GM13977 (cell line): ENCODE results near the gene APRT.

Experiments used
- DNase-seq: peaks from one replicate; pipeline ENCODE4 v3.0.0; 2012; ENCODE audit warnings: low spot score
- CTCF ChIP-seq: IDR thresholded peaks from 2 replicates; pipeline ENCODE4 v1.5.1; 2012; ENCODE audit warnings: mild to moderate bottlenecking, control low read depth; ENCODE audit not compliant: insufficient read depth; ENCODE audit errors: extremely low read depth, missing control alignments
- in situ Hi-C: fragments of 300-500 bp; cut with MboI; formaldehyde crosslinking; loops from one replicate; pipeline ENCODE4 v1.12.0; 2022; ENCODE audit warnings: low sequenced_read_pairs, low pct_unique_long_range_greater_than_20kb, mixed read lengths, inconsistent platforms; ENCODE audit not compliant: unreplicated experiment

APRT gene

GRCh38 chr16:88842806-88843205 is 31.1 kb upstream of the APRT start:
- TF ChIP-seq CTCF = no peak
- in situ Hi-C loops = no loop called here
- DNase-seq = no peak

DNA sequence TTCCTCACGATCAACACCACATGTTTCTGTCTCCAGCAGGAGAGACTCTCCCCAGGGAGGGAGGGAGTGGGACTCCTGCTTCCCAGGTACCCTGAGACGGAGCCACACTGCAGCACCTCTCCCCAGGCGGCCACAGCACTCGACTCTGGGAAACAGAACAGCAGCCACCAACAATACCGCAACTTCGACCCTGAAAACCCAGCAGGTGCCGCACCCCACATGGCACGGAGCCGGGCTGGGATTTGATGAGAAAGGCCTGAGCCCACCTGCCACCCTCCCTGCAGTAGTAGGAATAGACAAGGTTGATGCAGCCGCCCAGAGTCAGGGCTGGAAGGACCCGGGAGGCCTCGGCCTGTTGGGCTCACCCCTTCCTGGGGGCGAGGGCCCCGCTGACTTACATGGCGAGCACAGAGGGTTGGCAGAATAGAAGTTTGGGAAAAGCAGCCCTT is 30.6 kb upstream of the APRT start:
- TF ChIP-seq CTCF = no peak
- in situ Hi-C loops = no loop called here
- no peak for DNase-seq

DNA sequence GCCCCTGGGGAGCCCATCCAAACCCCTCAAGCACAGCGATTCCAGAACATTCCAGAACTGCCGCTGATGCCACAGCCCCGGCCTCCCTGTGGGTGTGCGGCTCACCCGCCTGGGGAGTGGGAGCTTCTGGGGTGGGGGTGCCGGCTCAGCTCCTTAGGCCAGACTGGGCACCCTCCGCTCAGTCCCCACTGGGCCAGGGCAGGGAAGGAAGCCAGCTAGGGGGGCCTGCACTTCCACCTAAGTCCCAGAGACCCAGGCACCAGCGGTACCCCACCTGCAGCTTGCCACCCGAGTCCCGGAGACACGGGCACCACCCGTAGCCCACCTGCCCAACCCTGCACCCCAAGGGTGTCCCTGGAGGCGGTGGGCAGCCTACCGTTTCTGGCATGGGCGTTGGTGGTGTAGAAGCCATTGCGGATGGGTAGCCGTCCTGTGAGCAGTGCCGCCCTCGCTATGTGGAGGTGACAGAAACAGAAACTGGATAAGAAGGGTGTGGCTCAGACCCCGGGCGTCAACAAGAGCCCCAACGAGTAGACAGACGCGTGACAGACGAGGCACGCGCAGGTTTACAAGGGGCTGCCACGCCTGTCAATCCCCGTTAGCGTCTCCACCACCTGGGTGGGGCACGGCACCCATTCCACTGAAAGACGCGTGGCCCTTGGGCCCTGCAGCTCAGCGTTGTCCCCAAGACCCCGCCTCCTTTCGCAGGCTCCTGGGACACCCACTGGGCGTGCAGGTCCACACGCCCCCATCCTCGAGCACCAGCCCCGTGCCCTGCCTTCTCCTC is 30.0 kb upstream of the APRT start:
- TF ChIP-seq CTCF = no peak
- in situ Hi-C loops = no loop called here
- DNase-seq = no peak

DNA sequence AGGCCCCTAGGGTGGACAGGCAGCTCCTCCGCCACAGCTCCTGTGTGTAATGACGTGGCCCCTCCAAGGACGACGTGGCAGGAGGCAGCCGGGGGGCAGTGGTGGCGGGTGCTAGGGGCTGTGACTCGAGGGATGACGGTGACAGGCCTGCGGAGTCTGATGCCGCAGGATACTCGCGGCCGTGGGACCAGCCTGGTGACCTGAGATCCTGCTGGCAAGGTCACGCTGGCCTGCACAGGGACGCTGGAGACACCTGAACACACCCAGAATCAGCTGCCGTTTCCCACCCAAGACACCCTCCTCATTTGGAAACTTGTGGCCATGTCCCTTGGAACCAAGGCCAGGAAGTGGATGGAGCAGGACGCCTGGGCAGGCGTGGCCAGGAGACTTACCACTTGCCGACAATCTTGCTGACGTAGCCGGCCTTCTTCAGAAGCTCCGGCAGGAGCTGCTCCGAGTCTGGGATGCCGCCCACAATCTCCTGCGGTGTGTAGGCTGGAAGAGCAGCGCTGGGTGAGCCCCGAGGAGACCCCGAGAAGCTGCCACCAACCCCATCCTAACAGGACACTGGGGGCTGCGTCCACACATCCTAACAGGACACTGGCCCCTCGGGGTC is 29.0 kb upstream of the APRT start:
- in situ Hi-C loops = no loop called here
- no peak for DNase-seq
- no peak for TF ChIP-seq CTCF

DNA sequence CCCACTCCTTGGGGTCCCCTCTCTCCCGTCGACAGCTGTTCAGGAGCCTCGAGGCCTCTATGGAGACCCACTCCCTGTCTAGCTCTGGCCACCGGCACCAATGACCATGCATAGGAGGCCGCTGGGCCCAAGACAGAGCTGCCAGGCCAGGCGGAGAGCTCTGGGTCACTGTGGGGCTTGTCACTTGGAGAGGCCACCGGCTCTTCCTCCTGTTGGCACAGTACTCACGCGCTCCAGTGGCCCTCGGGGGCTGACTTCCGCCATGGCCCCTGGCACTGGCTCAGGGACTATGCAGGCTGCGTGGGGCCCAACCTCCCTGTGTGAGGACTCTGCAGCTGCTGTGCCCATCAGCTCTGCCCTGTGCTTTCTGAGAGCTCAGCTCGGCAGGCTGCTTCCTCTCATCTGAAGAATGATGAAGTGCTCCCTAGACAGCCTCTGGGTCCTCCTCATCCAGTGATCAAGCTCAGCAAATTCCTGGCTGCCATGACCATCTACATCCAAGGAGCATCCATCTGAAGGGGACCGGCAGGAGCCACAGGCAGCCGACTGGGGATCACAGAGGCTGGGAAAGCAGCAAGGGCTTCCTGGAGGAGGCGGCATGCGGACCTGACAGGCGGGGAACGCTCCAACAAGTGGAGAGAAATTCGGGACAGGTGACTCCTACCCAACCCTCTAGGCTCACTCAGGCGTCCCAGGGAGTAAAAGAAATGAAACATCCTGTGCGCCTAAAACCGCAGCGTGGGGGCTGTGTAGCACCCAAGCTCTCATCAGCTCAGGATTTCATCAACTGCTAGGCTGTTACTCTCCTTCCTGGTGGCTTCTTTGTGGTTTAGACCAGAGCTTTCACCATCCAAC is 28.2 kb upstream of the APRT start:
- no peak for TF ChIP-seq CTCF
- in situ Hi-C loops = no loop called here
- no peak for DNase-seq

GRCh38 chr16:88839026-88839529 is 27.4 kb upstream of the APRT start:
- no peak for DNase-seq
- in situ Hi-C loops = no loop called here
- peak; percentile 7 for TF ChIP-seq CTCF
